ENCODE measurements around the gene WWC2. TPM values are rescaled to one million over a fixed set of nuclear protein-coding genes. Genes with fewer than 3 reads are reported as not detected.

Gene WWC2
- polyA plus RNA-seq, 3 donors from 2014 or later = 0.13 to 3.7 (median 0.78) TPM

GRCh38 chr4:183094393-183095198 lies 4.5 kb upstream of the WWC2 start:
- Mint-ChIP-seq H3K9me3 (no peaks in the 10 kb centered on the region), H3K4me1 (peaks cover 7 to 13% of the 10 kb centered on the region in 2 donors), H3K36me3 (no peaks in the 10 kb centered on the region), H3K27me3 (ENCODE audit: low read depth in 3 of 3) (peaks cover 2 to 11% (median 8%) of the 10 kb centered on the region in 3 donors), H3K27ac (peak overlapping the region in 3 of 6 donors; percentile 4 to 37 (median 28)), H3K4me3 (no peak overlapping the region)
- DNase-seq = no peak

- DNase-seq = no peak
- H3K9me3 Mint-ChIP-seq = no peaks in the 10 kb centered on the region
- no peak overlapping the region for H3K4me3 Mint-ChIP-seq
- H3K4me1 Mint-ChIP-seq = peaks cover 8 to 15% of the 10 kb centered on the region in 2 donors
- H3K27me3 Mint-ChIP-seq (ENCODE audit: low read depth in 3 of 3) = peaks cover 4 to 11% (median 8%) of the 10 kb centered on the region in 3 donors
- no peaks in the 10 kb centered on the region for H3K36me3 Mint-ChIP-seq
- H3K27ac Mint-ChIP-seq = peak overlapping the region in 3 of 6 donors; percentile 3 to 28 (median 4)
Observed at GRCh38 chr4:183095199-183095512, 3.9 kb upstream of the WWC2 start.

- no peak for DNase-seq
- Mint-ChIP-seq H3K9me3 (no peaks in the 10 kb centered on the region), H3K4me1 (peaks cover 11 to 26% of the 10 kb centered on the region in 2 donors), H3K4me3 (peak overlapping the region in 3 of 5 donors; percentile 71 to 79 (median 78)), H3K27me3 (ENCODE audit: low read depth in 3 of 3) (peaks cover 11 to 14% (median 13%) of the 10 kb centered on the region in 3 donors), H3K36me3 (no peaks in the 10 kb centered on the region), H3K27ac (peak overlapping the region in 3 of 6 donors; percentile 87 to 98 (median 96))
Observed at GRCh38 chr4:183096276-183096965, 2.6 kb upstream of the WWC2 start.

DNA sequence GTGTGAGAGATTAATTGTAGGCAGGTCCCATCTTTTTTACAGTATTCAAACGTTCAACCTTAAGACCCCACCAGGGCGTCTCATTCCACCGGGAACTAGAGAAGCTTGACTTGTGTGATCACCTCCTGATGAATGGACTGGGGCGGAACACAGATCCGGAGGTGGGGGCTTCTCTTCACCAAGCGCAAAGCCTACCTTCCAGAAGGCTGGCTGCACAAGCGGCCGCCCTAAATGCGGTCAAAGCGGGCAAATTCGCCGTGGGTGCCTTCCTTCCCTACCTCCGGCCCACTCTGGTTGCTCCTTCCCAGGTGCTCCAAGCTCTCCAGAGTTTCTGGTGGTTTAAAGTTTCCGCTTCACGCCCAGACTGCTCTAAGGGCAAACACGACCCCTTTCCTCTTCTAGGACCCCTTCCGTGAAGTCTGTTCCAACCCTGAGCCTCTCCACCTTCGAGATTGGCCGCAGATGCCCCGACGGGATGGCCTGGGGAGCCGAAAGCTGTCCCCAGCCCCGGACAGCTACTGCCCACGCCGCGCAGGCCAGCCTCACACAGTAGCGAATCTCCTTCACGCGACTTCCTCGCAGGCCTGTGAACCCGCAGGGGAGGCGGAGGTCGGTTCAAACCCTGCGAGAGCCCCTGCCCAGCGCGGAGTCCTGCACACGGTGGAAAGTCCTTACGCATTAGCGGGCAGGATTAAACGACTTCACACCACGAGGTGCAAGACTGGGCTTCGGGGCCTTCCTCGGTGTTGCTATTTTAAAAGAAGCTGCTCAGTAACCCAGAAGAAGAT lies 1.6 kb upstream of the WWC2 start:
- Mint-ChIP-seq H3K27me3 (ENCODE audit: low read depth in 3 of 3) (peaks cover 13 to 19% (median 14%) of the 10 kb centered on the region in 3 donors), H3K27ac (peak overlapping the region; percentile 74 to 98 (median 94)), H3K4me3 (peak overlapping the region; percentile 71 to 84 (median 78)), H3K9me3 (no peaks in the 10 kb centered on the region), H3K4me1 (peaks cover 11 to 26% of the 10 kb centered on the region in 2 donors), H3K36me3 (no peaks in the 10 kb centered on the region)
- DNase-seq = peak; percentile 64 to 79 (median 71)

- Mint-ChIP-seq H3K9me3 (no peaks in the 10 kb centered on the region), H3K27me3 (ENCODE audit: low read depth in 3 of 3) (peaks cover 13 to 22% (median 14%) of the 10 kb centered on the region in 3 donors), H3K27ac (peak overlapping the region in 5 of 6 donors; percentile 74 to 98 (median 96)), H3K36me3 (no peaks in the 10 kb centered on the region), H3K4me1 (peaks cover 11 to 26% of the 10 kb centered on the region in 2 donors), H3K4me3 (peak overlapping the region; percentile 74 to 84 (median 78))
- peak; percentile 51 to 62 (median 61) for DNase-seq
Observed at GRCh38 chr4:183098019-183098722, 886 bp upstream of the WWC2 start.

GRCh38 chr4:183099537-183100297 lies 660 bp downstream of the WWC2 start:
- DNase-seq = peak; percentile 14 to 32 (median 26)
- peak overlapping the region; percentile 70 to 81 (median 79) for H3K4me3 Mint-ChIP-seq
- peaks cover 11 to 26% of the 10 kb centered on the region in 2 donors for H3K4me1 Mint-ChIP-seq
- H3K9me3 Mint-ChIP-seq = no peaks in the 10 kb centered on the region
- peak overlapping the region in 4 of 6 donors; percentile 27 to 68 (median 54) for H3K27ac Mint-ChIP-seq
- peaks cover 13 to 25% (median 14%) of the 10 kb centered on the region in 3 donors for H3K27me3 Mint-ChIP-seq (ENCODE audit: low read depth in 3 of 3)
- H3K36me3 Mint-ChIP-seq = no peaks in the 10 kb centered on the region

DNA sequence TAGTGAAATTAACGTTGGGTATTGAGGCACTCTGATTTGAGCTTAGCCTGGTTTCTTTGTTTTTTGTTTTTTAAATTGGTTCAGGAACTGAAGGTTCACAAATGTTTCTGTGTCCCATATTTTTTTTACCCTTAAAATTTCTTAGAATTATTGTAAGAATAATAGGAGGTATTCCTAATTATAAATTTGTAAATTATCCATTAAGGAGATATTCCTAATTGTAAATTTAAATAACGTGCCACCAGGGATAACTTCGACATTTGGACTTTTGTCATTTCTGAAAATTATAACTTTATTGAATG lies 1.2 kb downstream of the WWC2 start:
- peaks cover 11 to 26% of the 10 kb centered on the region in 2 donors for H3K4me1 Mint-ChIP-seq
- H3K27ac Mint-ChIP-seq = peak overlapping the region in 4 of 6 donors; percentile 27 to 68 (median 54)
- DNase-seq = no peak
- peaks cover 13 to 23% (median 14%) of the 10 kb centered on the region in 3 donors for H3K27me3 Mint-ChIP-seq (ENCODE audit: low read depth in 3 of 3)
- no peaks in the 10 kb centered on the region for H3K9me3 Mint-ChIP-seq
- no peaks in the 10 kb centered on the region for H3K36me3 Mint-ChIP-seq
- H3K4me3 Mint-ChIP-seq = peak overlapping the region; percentile 70 to 81 (median 79)

GRCh38 chr4:183100827-183101226 lies 1.8 kb downstream of the WWC2 start:
- peak overlapping the region; percentile 39 to 81 (median 69) for H3K4me3 Mint-ChIP-seq
- peaks cover 11 to 26% of the 10 kb centered on the region in 2 donors for H3K4me1 Mint-ChIP-seq
- H3K27ac Mint-ChIP-seq = peak overlapping the region in 2 of 6 donors; percentile 34 to 36
- H3K9me3 Mint-ChIP-seq = no peaks in the 10 kb centered on the region
- H3K27me3 Mint-ChIP-seq (ENCODE audit: low read depth in 3 of 3) = peaks cover 13 to 23% (median 14%) of the 10 kb centered on the region in 3 donors
- no peaks in the 10 kb centered on the region for H3K36me3 Mint-ChIP-seq
- no peak for DNase-seq

- DNase-seq = no peak
- peaks cover 13 to 23% (median 14%) of the 10 kb centered on the region in 3 donors for H3K27me3 Mint-ChIP-seq (ENCODE audit: low read depth in 3 of 3)
- H3K4me3 Mint-ChIP-seq = no peak overlapping the region
- H3K9me3 Mint-ChIP-seq = no peaks in the 10 kb centered on the region
- H3K36me3 Mint-ChIP-seq = no peaks in the 10 kb centered on the region
- peaks cover 9 to 22% of the 10 kb centered on the region in 2 donors for H3K4me1 Mint-ChIP-seq
- no peak overlapping the region for H3K27ac Mint-ChIP-seq
Observed at GRCh38 chr4:183101956-183102480, 3.0 kb downstream of the WWC2 start.

- Mint-ChIP-seq H3K36me3 (no peaks in the 10 kb centered on the region), H3K4me3 (no peak overlapping the region), H3K9me3 (no peaks in the 10 kb centered on the region), H3K27ac (no peak overlapping the region), H3K4me1 (peaks cover 3 to 12% of the 10 kb centered on the region in 2 donors), H3K27me3 (ENCODE audit: low read depth in 3 of 3) (peaks cover 3 to 22% (median 5%) of the 10 kb centered on the region in 3 donors)
- no peak for DNase-seq
Observed at GRCh38 chr4:183105092-183105491, 6.0 kb downstream of the WWC2 start.

DNA sequence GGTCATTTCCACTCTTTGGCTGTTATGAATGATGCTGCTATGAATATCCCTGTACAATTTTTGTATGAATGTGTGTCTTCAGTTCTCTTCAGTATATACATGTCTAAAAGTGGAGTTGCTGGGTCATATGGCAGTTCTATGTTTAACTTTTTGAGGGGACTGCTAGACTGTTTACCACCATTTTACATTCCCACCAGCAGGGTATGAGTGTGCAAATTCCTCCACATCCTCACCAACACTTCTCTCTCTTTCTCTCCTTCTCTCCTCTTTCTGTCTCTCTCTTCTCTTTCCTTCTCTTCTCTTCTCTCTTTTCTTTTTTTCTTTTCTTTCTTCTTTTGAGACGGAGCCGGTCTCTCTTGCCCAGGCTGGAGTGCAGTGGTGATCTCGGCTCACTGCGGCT lies 7.8 kb downstream of the WWC2 start:
- H3K27ac Mint-ChIP-seq = no peak overlapping the region
- no peaks in the 10 kb centered on the region for H3K4me1 Mint-ChIP-seq

DNA sequence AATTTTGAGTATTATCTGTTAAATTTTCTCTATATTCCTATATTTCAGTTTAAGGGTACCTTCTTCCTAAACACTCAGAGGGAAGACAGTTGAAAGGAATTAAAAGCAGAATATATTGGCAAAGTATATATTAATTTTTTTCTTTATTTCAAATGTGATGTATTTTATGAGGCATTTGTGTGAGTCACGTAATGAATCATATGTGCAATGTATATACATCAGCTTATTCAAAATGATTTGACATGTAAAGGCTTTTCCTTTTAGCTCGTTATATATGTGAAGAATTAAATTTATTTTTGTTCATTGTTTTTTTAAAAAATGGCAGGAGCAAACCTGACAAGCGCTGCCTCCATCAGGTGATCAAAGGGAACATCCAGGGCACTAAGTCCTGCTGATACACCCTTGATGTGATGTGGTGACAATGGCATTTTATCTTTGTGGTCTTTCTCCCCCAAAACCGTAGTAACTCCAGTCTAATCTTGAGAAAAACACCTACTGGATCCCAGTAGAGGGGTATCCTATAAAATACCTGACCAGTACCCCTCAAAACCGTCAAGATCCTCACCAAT lies 8.9 kb downstream of the WWC2 start:
- DNase-seq = no peak
- no peaks in the 10 kb centered on the region for H3K4me1 Mint-ChIP-seq
- no peak overlapping the region for H3K27ac Mint-ChIP-seq
- H3K4me3 Mint-ChIP-seq = no peak overlapping the region
- H3K36me3 Mint-ChIP-seq = no peaks in the 10 kb centered on the region
- H3K27me3 Mint-ChIP-seq (ENCODE audit: low read depth in 3 of 3) = peaks cover 0 to 4% (median 0%) of the 10 kb centered on the region in 3 donors
- H3K9me3 Mint-ChIP-seq = no peaks in the 10 kb centered on the region

More for the DNA sequence above, 7.8 kb downstream of the WWC2 start:
- DNase-seq = no peak
- Mint-ChIP-seq H3K27me3 (ENCODE audit: low read depth in 3 of 3) (peaks cover 0 to 12% (median 0%) of the 10 kb centered on the region in 3 donors), H3K9me3 (no peaks in the 10 kb centered on the region), H3K4me3 (no peak overlapping the region), H3K36me3 (no peaks in the 10 kb centered on the region)

Measured in immature natural killer cell (primary cell).